Fibroblast of peridontal ligament (primary cell): ENCODE data around the gene COA7.

Experiments
- DNase-seq: peaks from one replicate; pipeline ENCODE4 v3.0.0-alpha.2; 2010; ENCODE audit errors: extremely low read depth

Gene COA7

GRCh38 chr1:52635321-52636089 is 62.6 kb downstream of the COA7 start:
- DNase-seq, result no peak
